G401.6 (cell line): ENCODE results near the gene C2orf92.
"Not testable (repeated sequence)": the region's sequence is repeated elsewhere in the genome, so short reads cannot be mapped to it uniquely, and the experiment has no call there.

Experiments used
- FAIRE-seq: peaks from 2 replicates; lab custom pipeline; 2012; peaks lifted over from hg19 to GRCh38; lab: Jason Lieb, UNC

Gene C2orf92

GRCh38 chr2:97660044-97660774 lies 9.3 kb upstream of the C2orf92 start:
- FAIRE-seq: no peak

DNA sequence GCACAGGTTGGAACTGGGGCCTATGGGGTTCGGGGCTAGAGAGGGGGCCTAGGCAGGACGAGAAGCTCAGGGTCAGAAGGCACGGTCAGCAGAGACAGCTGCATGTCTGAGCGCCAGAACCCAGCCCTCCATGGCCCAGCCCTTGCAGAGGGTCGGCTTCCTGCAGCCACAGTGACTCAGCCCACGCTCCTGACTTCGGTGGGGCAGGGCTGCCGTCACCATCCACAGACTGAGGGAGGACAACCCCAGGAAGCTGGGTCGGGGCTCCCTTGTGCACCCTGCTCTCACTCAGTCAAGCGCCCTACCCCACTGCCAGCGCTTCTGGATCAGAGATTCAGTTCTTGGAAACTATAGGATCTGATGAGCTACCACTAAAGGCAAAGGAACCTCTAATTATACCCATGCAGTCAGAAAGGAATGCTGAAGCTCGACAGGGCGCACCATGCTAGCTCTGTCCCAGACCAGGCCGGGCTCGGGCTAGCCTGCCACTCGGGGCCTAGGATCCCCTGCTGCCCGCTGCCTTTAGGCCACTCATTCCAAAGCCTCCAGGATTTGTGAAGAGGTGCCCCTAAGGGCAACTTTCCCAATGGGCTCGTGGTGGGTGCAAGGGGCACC lies 8.6 kb upstream of the C2orf92 start:
- FAIRE-seq: no peak

DNA sequence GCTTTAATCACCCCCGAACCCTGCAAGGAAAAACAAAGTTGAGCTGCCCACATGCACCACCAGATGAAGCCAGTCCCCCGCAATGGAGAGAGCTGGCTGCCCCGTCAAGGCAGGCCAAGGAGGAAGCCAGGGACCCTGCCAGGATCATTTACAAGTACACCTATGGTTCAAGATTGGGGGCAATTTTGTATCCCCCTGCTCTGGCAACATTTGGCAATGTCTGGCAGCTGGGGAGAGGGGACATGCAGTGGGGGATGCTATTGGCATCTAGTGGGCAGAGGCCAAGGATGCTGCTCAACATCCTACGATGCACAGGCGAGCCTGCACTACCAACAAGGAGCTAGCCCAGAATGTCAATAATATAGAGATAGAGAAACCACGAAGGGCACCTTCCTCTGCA lies 7.6 kb upstream of the C2orf92 start:
- no peak for FAIRE-seq

DNA sequence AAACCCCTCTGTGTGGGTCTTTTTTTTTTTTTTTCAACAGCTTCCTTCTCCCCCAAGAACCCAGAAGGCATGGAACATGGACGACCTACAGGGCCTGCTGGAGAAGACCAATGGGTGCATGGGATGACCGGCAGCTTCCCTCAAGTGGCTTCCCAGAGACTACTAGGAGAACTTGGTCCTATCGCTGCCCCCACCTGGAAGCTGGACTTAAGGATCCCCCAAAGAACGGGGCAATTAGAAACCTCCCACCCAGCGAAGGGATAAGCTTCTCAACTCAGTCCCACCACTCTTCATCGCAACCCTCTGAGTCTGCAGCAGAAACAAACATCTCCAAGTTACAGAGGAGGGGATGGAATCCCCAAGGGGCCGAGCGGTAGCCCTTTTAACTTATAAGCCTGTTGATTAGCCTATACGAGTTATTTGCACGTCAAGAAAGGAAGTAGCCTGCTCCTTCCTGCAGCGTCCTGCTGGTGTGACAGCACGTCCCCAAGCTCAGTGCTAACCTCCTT lies 7.1 kb upstream of the C2orf92 start:
- no peak for FAIRE-seq

GRCh38 chr2:97662895-97663625 lies 6.5 kb upstream of the C2orf92 start:
- FAIRE-seq: no peak

DNA sequence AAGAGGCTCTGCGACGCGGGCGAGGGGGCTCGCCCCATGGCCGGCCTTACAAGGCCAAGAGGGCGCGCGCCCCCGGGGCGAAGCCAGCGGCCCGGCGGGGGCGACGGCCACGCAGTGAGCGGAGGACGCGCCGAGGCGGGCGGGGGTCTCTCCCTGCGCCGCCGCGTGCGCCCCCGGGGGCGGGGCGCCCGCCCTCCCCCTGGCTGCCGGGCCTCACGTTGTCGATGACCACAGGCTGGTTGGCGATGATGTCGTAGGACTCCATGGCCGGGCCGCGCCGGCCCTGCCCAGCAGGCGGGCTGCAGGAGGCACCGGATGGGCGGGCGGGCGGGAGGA lies 5.9 kb upstream of the C2orf92 start:
- no peak for FAIRE-seq

GRCh38 chr2:97663962-97664635 lies 5.4 kb upstream of the C2orf92 start, which contains the start of gene ACTR1B:
Gene ACTR1B (minus strand): TSS chr2:97664044. CDS start chr2:97663890, 154 bp downstream.
- peak; percentile 95 for FAIRE-seq

DNA sequence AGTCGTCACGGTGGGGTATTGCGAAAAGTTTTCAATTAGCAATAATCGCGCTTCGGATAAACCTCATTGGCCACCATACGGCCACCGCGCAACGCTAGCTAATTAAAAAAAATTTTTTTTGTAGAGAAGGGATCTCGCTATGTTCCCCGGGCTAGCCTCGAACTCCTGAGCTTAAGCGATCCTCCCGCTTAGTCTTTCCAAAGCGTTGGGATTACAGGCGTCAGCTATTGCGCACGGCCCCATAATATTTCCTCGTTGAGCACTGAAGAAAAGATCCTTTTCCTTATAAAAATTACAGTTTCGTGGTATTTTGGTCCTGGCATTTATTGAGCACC lies 4.9 kb upstream of the C2orf92 start:
- FAIRE-seq: no peak

DNA sequence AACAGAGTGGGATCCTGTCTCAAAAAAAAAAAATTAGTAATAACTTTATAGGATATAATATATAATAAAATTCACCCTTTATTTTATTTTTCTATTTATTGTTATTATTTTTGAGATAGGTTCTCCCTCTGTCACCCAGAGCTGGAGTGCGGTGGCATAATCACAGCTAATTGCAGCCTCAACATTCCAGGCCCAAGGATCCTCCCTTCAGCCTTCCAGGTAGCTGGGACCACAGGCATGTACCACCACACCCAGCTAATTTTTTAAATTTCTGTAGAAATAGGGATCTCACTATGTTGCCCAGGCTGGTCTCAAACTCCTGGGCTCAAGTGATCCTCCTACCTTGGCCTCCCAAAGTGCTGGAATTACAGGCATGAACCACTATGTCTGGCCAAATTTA lies 958 bp downstream of the C2orf92 start:
- no peak for FAIRE-seq

DNA sequence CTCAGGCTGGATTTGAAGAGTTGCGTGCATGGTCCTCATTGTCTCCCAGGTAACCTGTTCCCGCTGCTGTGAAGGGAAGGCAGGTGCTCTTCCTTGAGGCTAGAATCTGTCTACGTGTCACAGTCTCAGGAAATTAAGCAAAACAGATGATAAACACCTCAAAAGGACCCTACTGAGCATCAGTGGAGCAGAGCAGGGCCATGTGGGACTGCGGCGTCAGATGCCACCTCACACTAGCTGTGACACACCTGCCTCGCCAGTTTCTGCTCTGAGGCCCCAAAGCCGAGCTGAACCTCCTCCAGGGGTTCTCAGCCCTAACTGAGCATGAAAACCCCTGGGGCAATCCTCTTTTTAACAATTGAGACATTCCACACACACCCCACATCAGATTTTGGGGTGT lies 2.0 kb downstream of the C2orf92 start:
- no peak for FAIRE-seq

DNA sequence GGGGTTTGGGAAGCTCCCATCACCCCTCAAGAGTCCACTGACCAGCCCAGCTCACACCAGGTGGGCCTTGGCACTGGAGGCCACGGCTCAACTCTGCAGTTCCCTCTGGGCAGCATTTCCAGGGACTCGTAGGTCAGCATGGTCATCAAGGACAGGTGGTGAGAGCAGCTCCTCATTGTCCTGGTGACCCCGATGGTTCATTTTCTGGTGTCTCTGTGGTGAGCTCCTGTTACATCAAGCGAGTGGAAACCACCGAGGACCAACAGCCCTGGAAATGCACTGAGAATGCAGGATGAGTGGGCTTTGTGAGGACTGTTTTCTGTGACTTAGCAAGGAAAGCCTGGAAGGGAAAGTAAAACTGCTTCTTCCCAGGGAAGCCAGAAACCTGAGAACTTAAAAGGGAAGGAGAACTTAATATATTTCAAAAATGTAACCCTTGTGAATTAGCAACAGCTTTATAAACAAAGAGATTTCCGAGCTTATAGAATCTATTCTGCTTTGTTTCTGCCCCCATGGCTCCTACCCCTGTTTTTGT lies 3.2 kb downstream of the C2orf92 start:
- not testable (repeated sequence) for FAIRE-seq

DNA sequence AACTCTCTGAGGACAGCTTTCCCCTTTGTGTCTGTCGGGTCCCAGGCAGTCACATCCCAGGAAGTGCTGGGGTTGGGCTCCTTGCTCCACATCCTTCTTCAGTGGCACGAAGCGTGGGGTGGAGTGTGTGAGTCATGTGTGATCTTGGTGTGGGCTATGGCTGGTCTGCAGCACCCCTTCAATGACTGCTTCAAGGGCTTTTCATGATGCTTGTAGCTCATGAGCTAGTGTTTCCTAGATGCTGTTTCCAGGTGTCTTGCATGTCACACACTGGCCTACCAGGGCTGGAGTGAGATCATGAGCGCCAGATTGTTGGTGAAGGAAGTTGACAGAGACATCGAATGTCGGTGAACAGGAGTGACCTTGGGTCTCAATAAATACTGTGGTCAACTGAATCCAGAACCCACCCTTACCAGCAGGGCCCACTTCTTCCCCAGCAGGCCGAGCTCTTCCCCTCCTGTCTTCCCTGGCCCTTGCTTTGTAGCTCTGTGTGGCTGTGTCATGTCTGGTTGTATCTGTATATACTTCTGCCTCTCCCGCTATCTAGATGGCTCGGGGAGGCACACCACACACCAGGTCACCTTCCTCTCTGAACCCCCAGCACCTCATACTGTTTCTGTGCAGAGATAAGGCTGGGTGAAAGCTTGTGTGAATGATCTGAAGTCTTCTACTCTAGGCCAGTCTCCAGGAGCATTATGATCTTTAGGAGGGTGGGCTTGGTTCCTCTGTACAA lies 3.8 kb downstream of the C2orf92 start:
- no peak for FAIRE-seq

DNA sequence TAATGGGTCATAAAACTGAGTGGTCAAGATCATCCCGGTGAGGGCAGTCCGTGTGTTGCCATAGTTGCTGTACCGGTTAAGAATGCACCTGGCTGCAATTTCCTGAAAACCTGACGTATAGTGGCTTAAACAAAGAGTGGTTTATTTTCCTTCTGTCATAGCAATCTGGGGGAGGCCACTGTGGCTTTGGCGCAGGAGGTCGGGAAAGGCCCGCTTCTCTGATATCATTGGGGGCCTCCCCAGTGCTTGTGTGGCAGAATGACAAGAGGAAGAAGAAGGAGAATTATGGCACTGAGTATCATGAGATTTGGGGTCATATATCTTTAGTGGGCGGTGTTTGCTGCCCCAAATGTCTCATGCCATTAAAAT lies 4.4 kb downstream of the C2orf92 start:
- FAIRE-seq: no peak

DNA sequence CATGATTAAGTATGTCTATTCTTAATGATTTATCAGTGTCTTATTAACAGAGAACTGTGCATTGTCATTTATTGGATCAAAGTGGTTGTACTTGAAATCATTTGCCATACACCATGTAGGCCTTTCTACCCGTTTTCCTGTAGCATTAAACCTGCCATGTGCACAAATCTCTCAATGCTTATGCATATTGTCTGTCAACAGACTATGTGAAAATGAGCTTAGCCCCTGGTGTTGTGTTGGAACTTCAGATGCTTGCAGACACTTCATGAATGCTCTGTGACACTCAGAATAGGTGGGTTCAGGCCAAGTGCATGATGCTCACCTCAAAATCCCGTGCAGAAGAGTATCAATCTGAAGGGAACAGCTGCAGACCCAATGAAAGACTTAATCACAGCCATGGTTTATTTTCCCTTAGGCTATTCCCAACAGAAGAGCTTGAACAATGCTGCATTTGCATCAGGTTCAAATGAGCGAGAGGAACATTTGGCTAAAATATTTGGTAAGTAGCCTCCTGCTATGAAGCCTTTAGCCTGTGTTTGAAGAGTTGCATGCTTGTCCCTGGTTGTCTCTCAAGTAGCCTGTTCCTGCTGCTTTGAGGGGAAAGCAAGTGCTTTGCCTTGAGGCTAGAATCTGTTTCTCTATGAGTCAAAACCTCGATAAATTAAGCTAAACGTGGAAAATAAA lies 6.1 kb downstream of the C2orf92 start:
- FAIRE-seq: no peak

DNA sequence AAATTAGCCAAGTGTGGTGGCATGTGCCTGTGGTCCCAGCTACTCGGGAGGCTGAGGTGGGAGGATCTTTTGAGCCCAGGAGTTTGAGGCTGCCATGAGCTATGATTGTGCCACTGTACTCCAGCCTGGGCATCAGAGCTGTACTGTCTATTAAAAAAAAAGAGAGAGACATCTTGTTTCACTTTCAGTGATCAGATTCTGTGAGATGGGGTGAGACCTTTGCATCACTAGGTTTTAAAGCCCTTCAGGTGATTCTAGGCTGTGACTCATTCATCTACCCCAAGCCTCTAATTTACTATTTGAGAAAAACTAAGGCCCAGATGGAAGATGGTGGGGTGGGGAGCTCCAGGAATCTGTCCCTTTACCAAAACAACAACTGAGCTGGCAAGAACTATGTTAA lies 7.1 kb downstream of the C2orf92 start:
- no peak for FAIRE-seq

- FAIRE-seq: no peak
These were observed 8.0 kb downstream of the C2orf92 start for GRCh38 chr2:97677480-97677879.

DNA sequence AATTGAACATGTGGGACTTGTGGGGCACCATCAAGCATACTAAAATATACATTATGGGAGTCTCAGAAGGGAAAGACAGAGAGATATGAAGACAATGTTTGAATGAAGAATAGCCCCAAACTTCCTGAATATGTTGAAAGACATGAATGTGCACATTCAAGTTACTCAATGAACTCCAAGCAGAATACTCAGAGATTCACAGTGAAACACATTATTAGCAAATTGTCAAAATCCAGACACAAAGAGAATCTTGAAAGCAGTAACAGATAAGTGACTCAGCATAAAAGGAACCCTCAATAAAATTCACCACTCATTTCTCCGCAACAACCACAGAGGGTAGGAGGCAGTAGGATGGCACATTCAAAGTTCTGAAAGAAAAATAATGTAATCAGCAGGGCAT lies 8.8 kb downstream of the C2orf92 start:
- FAIRE-seq: no peak

- FAIRE-seq: not testable (repeated sequence)
These were observed 17.7 kb downstream of the C2orf92 start for GRCh38 chr2:97687235-97687634.

- no peak for FAIRE-seq
These were observed 18.7 kb downstream of the C2orf92 start for GRCh38 chr2:97688062-97688827.

DNA sequence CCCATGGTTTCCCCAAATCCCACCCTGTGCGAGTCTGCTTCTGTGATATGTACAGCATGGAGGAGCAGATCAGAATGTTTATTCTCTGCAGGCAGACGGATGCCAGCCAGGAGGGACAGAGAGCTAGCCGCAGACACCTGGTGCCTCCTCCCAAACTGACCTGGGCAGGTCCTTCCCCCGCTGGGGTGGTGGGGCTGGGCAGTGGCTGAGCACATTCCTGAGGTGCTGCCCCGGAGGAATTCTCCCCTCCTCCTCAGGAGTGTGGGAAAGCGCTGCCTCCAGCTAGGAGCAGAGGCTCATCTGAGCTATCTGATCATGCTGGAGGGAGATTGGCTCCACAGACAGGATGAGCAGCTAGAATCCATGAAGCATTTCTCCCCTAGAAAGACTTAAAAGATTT lies 21.7 kb downstream of the C2orf92 start:
- FAIRE-seq: no peak

DNA sequence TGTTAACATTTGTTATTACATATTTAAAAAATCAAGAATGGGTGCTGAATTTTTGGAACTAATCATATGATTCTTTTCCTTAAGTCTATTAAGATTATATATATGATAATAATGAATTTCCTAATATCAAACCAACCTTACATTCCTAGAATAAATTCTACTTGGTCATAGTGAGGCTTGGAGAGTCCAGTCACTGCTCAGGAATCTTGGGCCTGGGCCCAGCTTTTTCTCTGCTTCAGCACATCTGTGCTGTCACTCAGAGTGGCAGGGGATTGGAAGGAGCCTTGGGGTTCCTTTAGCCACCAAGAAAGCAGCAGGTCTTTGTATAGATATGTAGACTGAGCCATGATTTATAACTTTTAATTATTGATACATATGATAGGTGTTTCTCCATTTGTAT lies 24.0 kb downstream of the C2orf92 start:
- no peak for FAIRE-seq
